NCI-H748 treated with DMSO at 0.1 percent for 48 hours (cell line): ENCODE measurements around the gene AFTPH.

ENCODE experiments used
- DNase-seq: peaks from one replicate; lab custom pipeline; 2025; lab: John Stamatoyannopoulos, UW

AFTPH gene

GRCh38 chr2:64632835-64633819 lies 109.0 kb downstream of the AFTPH start:
- no peak for DNase-seq

DNA sequence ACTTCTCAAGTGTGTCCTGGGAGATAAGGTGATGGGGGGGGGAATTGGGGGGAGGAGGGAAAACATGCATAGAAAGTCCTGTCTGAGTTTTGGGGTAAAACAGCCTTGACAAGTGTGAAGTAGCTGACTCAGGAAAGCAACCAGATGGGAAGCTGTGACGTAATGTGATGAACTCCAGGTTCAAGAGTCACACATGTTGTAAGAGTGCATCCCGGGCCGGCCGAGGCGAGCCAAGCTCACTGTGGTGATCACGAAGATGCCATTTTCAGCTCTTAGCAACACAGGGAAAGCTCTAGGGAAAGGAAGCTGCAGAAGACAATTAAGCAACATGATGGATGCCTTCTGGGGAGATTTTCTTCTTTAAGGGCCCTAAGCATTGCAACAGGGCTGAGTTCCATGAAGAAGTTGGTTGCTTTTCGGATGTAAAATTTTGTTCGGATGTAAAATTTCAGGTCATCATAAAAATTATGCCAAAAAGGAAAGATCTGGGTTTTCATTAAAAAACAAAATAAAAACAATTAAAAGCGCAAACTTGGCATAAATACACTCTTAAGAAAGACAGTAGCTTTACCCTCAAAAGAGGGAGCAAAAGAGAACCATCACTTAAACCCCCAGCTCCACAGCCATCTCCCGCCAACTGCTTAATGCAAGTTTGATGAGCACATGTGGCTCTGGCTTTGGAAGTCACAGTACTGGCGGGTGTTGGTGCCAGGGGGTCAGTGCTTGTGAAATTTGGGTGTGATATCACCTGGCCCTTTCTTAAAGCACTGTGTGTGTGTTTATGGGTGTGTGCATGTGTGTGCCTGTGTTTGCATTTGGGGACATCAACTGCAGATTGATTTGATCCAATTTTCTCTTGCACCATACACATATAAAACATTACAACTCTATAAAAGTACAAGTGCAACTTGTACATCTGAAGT lies 110.5 kb downstream of the AFTPH start:
- DNase-seq, result no peak

GRCh38 chr2:64635976-64636911 lies 112.1 kb downstream of the AFTPH start:
- no peak for DNase-seq

- DNase-seq, result no peak
These were observed 113.0 kb downstream of the AFTPH start for GRCh38 chr2:64637000-64637635.

DNA sequence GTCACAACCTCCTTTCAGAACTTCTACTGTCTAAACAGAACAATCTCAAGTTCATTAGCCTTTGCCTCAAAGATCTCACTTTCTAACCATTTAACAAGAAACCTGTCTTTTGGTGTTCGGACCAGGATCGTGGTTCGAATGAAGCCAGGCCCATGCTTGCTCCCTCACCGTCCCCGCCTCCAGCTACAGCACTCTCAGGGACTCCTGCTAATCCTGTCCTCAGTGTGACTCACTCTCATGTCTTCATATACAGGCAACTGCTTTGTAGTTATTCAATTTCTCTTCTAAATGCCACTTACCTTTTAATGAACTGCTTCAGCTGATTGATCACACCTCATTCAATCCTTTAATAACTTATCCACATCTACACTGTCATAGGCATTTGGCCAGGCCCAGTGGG lies 113.8 kb downstream of the AFTPH start:
- no peak for DNase-seq

GRCh38 chr2:64638502-64639120 lies 114.5 kb downstream of the AFTPH start:
- no peak for DNase-seq

DNA sequence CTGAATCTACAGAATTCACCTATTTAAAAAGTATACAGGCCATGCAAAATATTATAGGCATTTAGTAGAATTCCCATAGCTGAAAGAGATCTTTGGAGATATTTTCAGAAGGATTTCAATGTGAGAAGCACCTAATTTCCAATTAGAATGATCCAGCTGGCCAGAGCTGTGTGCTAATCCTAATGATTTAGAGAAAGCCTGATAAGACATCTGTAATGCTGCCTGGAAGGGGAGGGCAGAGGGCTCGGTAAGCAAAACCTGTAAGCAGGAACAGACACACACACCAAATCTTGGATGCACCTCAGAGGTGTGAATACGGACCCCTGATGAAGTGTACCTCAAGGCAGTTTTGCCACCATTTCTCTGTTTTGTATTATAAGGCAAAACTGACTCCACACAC lies 115.6 kb downstream of the AFTPH start:
- no peak for DNase-seq

- no peak for DNase-seq
These were observed 116.3 kb downstream of the AFTPH start for GRCh38 chr2:64640153-64641044.

DNA sequence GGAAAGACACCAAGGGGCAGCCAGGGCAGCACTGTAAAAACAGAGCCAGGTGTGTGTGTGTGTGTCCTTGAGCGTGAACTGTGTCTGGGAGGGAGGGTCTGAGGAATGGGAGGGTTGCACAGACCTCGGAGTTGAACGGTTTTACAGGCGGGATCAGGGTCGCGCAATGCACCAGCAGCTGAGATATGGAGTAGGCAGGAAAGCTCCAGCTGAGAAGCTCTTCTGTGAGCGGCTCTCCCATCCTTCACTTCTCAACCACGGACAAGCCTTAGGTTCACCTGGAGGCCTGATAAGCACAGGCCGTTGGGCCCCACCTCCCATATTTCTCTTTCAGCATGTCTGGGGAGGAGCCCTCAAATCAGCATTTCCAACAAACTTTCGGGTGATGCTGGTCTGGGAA lies 117.5 kb downstream of the AFTPH start:
- DNase-seq, result no peak
